22Rv1 (cell line): ENCODE data around the gene MAP6.

ENCODE experiments used
- ZFX ChIP-seq: fragments of 450-650 bp; IDR thresholded peaks from 2 replicates; pipeline ENCODE4 v1.6.1; 2017; ENCODE audit warnings: antibody characterized with exemption, borderline replicate concordance
- TF ChIP-seq, protein P1 (sequence below): fragments of 450-650 bp; IDR thresholded peaks from 2 replicates; pipeline ENCODE4 v1.5.1; 2017; ENCODE audit warnings: mild to moderate bottlenecking

DNA sequence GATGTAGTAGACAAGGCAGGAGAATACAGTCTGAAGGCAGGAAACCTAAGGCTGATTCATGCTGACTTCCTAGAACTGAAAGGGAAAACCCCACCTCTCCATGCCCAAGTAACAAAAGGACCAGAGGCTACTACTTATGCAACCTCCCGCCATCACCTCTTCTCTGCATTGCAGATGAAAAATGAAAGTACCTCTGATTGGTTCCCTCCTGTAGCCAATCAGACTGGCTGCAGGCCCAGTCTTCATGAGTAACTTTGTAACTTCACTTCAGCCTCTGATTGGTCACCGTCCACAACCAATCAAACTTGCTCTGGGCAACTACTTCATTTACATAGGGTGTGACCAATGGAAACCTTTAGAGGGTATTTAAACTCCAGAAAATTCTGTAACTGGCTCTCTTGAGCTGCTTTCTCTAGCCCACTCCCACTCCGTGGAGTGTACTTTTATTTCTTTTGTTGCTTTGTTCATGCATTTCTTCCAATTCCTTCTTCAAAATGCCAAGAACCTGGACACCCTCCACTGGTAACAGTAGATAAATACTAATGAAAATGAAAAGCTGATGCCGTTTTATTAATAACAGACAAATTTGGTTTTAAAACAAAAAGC, 5.2 kb upstream of the MAP6 start:
- TF ChIP-seq, protein P1, sequence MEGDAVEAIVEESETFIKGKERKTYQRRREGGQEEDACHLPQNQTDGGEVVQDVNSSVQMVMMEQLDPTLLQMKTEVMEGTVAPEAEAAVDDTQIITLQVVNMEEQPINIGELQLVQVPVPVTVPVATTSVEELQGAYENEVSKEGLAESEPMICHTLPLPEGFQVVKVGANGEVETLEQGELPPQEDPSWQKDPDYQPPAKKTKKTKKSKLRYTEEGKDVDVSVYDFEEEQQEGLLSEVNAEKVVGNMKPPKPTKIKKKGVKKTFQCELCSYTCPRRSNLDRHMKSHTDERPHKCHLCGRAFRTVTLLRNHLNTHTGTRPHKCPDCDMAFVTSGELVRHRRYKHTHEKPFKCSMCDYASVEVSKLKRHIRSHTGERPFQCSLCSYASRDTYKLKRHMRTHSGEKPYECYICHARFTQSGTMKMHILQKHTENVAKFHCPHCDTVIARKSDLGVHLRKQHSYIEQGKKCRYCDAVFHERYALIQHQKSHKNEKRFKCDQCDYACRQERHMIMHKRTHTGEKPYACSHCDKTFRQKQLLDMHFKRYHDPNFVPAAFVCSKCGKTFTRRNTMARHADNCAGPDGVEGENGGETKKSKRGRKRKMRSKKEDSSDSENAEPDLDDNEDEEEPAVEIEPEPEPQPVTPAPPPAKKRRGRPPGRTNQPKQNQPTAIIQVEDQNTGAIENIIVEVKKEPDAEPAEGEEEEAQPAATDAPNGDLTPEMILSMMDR = no peak
- TF ChIP-seq ZFX = no peak
